Right atrium auricular region (tissue), 2 donors: ENCODE results near the gene SLC4A7. TPM values are rescaled to one million over a fixed set of nuclear protein-coding genes. Genes with fewer than 3 reads are reported as not detected.
A peak's percentile ranks its signal among the peaks of the same experiment; 100 is the strongest.

Source experiments
- DNase-seq: peaks from one replicate; pipeline ENCODE4 v3.0.0-alpha.2; 2019; ENCODE audit warnings: low spot score
- H3K27ac ChIP-seq, 2 donors: fragments of 200-600 bp; sonication (generic); 1 replicate in 1 of 2; 2 replicates in 1 of 2; pipeline ENCODE4 v1.5.1; 2016 to 2019
- H3K27me3 ChIP-seq, 2 donors: fragments of 200-600 bp; sonication (generic); one replicate each; pipeline versions ENCODE4 v1.5.1 to v1.6.0; 2017 to 2019
- H3K36me3 ChIP-seq: fragments of 200-600 bp; sonication (generic); one replicate; pipeline ENCODE4 v1.5.1; 2016
- H3K4me1 ChIP-seq, 2 donors: fragments of 200-600 bp; sonication (generic); one replicate each; pipeline versions ENCODE4 v1.5.1 to v1.6.0; 2017 to 2019
- H3K4me3 ChIP-seq, 2 donors: fragments of 200-600 bp; sonication (generic); 1 replicate in 1 of 2; 2 replicates in 1 of 2; pipeline ENCODE4 v1.5.1; 2017 to 2019; ENCODE audit warnings: mild to moderate bottlenecking in 1 of 2, moderate library complexity in 1 of 2
- H3K9me3 ChIP-seq, 2 donors: fragments of 200-600 bp; sonication (generic); one replicate each; pipeline ENCODE4 v1.5.1; 2019
- total RNA-seq, 2 donors: library from RNA; depleted of rRNA; stranded (reverse); fragments of >200 nt; gene quantifications; one replicate each; pipeline ENCODE4 v1.1.0, GENCODE V29; 2016
- TF ChIP-seq, protein P1 (sequence below), 2 donors: fragments of 200-600 bp; sonication (generic); IDR thresholded peaks; one replicate each; pipeline ENCODE4 v1.5.1; 2019; ENCODE audit warnings: antibody characterized with exemption in 2 of 2

The SLC4A7 gene
- total RNA-seq, 2 donors from 2014 or later: 14.4 to 25.6 TPM

DNA sequence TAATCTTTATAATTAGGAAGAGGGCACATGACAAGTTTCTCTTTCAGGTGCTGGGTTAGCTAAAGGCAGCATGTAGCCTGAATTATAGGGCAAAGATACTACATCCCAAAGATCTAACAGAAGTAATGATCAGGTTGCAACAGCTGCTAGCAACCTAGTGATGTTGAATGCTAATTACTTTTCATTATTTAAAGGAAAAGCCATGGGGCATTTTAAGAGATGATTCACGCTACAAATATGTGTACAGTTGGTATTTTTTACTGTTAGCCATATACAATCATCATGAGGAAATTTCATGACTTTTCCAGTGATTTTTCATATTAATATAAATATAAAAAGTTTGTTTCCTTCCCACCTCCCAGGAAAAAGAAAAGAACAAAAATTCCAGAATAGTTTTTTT lies 158.0 kb downstream of the SLC4A7 start:
- Histone ChIP-seq H3K4me3 (no peak overlapping the region), H3K36me3 (no peaks in the 10 kb centered on the region), H3K27me3 (no peaks in the 10 kb centered on the region), H3K27ac (peak overlapping the region; percentile 68 to 78), H3K4me1 (peaks cover 0 to 20% of the 10 kb centered on the region in 2 donors), H3K9me3 (no peaks in the 10 kb centered on the region)
- DNase-seq: no peak
- TF ChIP-seq, protein P1, sequence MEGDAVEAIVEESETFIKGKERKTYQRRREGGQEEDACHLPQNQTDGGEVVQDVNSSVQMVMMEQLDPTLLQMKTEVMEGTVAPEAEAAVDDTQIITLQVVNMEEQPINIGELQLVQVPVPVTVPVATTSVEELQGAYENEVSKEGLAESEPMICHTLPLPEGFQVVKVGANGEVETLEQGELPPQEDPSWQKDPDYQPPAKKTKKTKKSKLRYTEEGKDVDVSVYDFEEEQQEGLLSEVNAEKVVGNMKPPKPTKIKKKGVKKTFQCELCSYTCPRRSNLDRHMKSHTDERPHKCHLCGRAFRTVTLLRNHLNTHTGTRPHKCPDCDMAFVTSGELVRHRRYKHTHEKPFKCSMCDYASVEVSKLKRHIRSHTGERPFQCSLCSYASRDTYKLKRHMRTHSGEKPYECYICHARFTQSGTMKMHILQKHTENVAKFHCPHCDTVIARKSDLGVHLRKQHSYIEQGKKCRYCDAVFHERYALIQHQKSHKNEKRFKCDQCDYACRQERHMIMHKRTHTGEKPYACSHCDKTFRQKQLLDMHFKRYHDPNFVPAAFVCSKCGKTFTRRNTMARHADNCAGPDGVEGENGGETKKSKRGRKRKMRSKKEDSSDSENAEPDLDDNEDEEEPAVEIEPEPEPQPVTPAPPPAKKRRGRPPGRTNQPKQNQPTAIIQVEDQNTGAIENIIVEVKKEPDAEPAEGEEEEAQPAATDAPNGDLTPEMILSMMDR (IDR thresholded peaks at IDR 0.05): no peak

GRCh38 chr3:27325419-27325818 lies 158.8 kb downstream of the SLC4A7 start:
- Histone ChIP-seq H3K9me3 (no peaks in the 10 kb centered on the region), H3K27ac (peak overlapping the region; percentile 68 to 78), H3K36me3 (no peaks in the 10 kb centered on the region), H3K27me3 (no peaks in the 10 kb centered on the region), H3K4me3 (no peak overlapping the region), H3K4me1 (peaks cover 0 to 22% of the 10 kb centered on the region in 2 donors)
- no peak for DNase-seq
- TF ChIP-seq, protein P1 (IDR thresholded peaks at IDR 0.05): no peak

- DNase-seq: no peak
- Histone ChIP-seq H3K36me3 (no peaks in the 10 kb centered on the region), H3K9me3 (no peaks in the 10 kb centered on the region), H3K4me3 (no peak overlapping the region), H3K4me1 (peaks cover 0 to 29% of the 10 kb centered on the region in 2 donors), H3K27me3 (no peaks in the 10 kb centered on the region), H3K27ac (no peak overlapping the region)
- TF ChIP-seq, protein P1 (IDR thresholded peaks at IDR 0.05): no peak
These were observed 159.5 kb downstream of the SLC4A7 start for GRCh38 chr3:27324686-27325085.

DNA sequence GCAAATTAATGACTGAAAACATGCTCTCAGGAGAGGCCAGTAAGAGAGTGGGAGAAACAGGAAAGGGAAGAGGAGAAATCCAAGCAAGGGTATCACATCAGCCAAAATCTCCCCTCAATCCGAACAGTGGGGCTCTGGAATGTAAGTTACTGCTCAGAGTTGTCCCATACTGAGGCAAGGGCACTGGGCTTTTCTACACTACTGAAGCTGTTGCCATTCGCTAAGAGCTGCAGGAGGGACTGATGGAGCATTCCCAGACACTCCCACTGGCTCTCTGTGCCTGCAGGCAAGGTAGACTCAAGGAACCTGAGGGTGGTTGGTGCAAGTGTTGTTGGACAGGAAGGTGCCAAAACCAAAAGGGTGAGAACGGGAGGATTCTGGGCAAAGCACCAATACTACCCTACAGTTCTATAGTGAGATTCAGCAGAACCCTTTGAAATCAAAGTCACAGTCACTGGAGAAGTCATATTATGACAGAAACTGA lies 161.1 kb downstream of the SLC4A7 start:
- Histone ChIP-seq H3K4me3 (no peak overlapping the region), H3K9me3 (no peaks in the 10 kb centered on the region), H3K27ac (no peak overlapping the region), H3K4me1 (peaks cover 0 to 32% of the 10 kb centered on the region in 2 donors), H3K27me3 (no peaks in the 10 kb centered on the region), H3K36me3 (no peaks in the 10 kb centered on the region)
- TF ChIP-seq, protein P1 (IDR thresholded peaks at IDR 0.05): no peak
- no peak for DNase-seq

Other genes starting within 250 kb of the SLC4A7 start
- 10 to 100 TPM; 10.3 to 18.3 TPM for gene NEK10, start 115.0 kb downstream of the SLC4A7 start, total RNA-seq
- under 1 TPM in 1 of 2 donors, not detected in 1; 0.16 TPM for gene EOMES, start 237.9 kb upstream of the SLC4A7 start, total RNA-seq